Measurements from ENCODE around the gene ZNF516. TPM values are rescaled to one million over a fixed set of nuclear protein-coding genes. Genes with fewer than 3 reads are reported as not detected.
A peak's percentile ranks its signal among the peaks of the same experiment; 100 is the strongest.

ZNF516 gene
- polyA plus RNA-seq, 3 donors: 5.0 to 41.9 (median 8.6) TPM

DNA sequence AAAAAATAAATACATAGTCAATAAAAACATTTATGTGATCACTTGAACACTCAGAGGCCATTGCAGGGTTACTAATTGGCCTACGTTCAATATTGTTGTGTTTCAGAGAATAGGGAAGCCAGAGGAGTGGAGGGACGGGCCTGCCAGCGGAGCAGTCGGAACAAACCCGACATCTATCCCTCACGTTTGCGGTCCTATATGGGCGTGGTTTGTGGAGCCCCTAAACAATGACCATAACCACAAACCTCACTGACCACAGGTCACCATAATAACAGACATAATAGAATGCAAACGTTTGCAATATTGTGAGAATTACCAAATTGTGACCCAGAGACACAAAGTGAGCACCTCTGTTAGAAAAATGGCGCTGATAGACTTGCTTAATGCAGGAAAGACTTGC lies 19.5 kb upstream of the ZNF516 start:
- H3K4me1 ChIP-seq (ENCODE audit: control insufficient read depth in 1 of 2, insufficient read depth in 2 of 2, low read length in 2 of 2): peaks cover 15 to 23% of the 10 kb centered on the region in 2 donors
- H4K20me1 ChIP-seq (ENCODE audit: insufficient read depth, low read length): no peaks in the 10 kb centered on the region
- no peak overlapping the region for H2AFZ ChIP-seq (ENCODE audit: insufficient read depth, low read depth, low read length, poor library complexity, severe bottlenecking)
- H3K4me1 Mint-ChIP-seq: peaks cover 23% of the 10 kb centered on the region
- H3K27me3 Mint-ChIP-seq (ENCODE audit: low read depth in 3 of 3): peaks cover 0 to 4% (median 0%) of the 10 kb centered on the region in 3 donors
- peak overlapping the region in 1 of 3 experiments; percentile 33 for H3K4me3 ChIP-seq (replicated peaks in 1 of 3; ENCODE audit: low read depth in 2 of 3, low read length in 3 of 3)
- H3K27ac ChIP-seq (ENCODE audit: low read depth in 1 of 2, low read length in 2 of 2): no peak overlapping the region
- no peaks in the 10 kb centered on the region for H3K79me2 ChIP-seq (ENCODE audit: insufficient read depth, low read length)
- TF ChIP-seq, protein P1, sequence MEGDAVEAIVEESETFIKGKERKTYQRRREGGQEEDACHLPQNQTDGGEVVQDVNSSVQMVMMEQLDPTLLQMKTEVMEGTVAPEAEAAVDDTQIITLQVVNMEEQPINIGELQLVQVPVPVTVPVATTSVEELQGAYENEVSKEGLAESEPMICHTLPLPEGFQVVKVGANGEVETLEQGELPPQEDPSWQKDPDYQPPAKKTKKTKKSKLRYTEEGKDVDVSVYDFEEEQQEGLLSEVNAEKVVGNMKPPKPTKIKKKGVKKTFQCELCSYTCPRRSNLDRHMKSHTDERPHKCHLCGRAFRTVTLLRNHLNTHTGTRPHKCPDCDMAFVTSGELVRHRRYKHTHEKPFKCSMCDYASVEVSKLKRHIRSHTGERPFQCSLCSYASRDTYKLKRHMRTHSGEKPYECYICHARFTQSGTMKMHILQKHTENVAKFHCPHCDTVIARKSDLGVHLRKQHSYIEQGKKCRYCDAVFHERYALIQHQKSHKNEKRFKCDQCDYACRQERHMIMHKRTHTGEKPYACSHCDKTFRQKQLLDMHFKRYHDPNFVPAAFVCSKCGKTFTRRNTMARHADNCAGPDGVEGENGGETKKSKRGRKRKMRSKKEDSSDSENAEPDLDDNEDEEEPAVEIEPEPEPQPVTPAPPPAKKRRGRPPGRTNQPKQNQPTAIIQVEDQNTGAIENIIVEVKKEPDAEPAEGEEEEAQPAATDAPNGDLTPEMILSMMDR (IDR thresholded peaks at IDR 0.05): no peak
- intact Hi-C loops (cut with micrococcal nuclease): no loop called here
- H3K9me3 ChIP-seq (replicated peaks in 1 of 2; ENCODE audit: control insufficient read depth in 1 of 2, insufficient read depth in 1 of 2, low read length in 2 of 2): no peaks in the 10 kb centered on the region
- no peak for DNase-seq
- no peak overlapping the region for H3K9ac ChIP-seq (ENCODE audit: insufficient read depth, low read length, poor library complexity, severe bottlenecking)
- no peaks in the 10 kb centered on the region for H3K27me3 ChIP-seq (ENCODE audit: control insufficient read depth in 2 of 2, insufficient read depth in 2 of 2, low read length in 2 of 2)
- no peaks in the 10 kb centered on the region for H3K36me3 ChIP-seq (replicated peaks in 1 of 2; ENCODE audit: control insufficient read depth in 1 of 2, insufficient read depth in 2 of 2, low read length in 2 of 2)
- WGBS (ENCODE audit: insufficient coverage): no CpG with 5 or more reads among the region's 10 CpGs
- H3K36me3 Mint-ChIP-seq: no peaks in the 10 kb centered on the region
- peak overlapping the region; percentile 34 to 55 for H3K4me3 Mint-ChIP-seq
- peaks cover 0 to 3% (median 0%) of the 10 kb centered on the region in 7 donors for H3K9me3 Mint-ChIP-seq
- H3K4me2 ChIP-seq (replicated peaks; ENCODE audit: extremely low read depth, low read length, poor library complexity, severe bottlenecking): peak overlapping the region; percentile 35
- H3K27ac Mint-ChIP-seq: peak overlapping the region in 2 of 7 donors; percentile 78 to 80

DNA sequence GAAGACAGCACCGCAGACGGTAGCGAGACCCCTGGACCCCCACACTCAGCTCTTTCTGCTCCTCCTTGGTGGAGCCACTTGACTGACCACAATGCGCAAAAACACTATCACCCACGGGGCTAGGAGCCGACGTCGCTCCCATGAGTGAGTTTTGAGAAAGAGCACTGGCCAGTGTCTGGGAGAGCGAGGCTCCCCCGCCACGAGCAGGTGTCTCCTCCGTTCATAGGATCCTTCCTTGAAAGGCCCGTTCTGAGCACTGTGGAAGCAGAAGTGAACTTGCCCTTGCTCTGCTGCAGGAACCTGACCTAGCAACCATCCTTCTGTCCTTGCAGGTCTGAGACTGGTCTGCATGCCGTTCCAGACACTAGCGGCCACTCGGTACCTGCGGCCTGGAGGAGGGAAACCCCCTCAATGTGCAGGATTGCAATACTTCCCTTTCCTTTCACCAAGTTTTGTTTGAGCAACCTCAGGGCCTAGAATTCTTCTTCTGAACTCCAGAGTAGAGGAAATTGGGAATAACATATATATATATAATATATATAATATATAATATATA lies 12.9 kb upstream of the ZNF516 start:
- 50% methylated on average over 10 of the region's 17 CpGs for WGBS (ENCODE audit: insufficient coverage)
- Mint-ChIP-seq H3K27me3 (ENCODE audit: low read depth in 3 of 3) (peaks cover 0 to 4% (median 0%) of the 10 kb centered on the region in 3 donors), H3K4me3 (peak overlapping the region in 1 of 2 donors; percentile 16), H3K27ac (peak overlapping the region in 3 of 7 donors; percentile 8 to 65 (median 63)), H3K9me3 (peaks cover 0 to 4% (median 0%) of the 10 kb centered on the region in 7 donors), H3K36me3 (no peaks in the 10 kb centered on the region), H3K4me1 (peaks cover 50% of the 10 kb centered on the region)
- H3K27me3 ChIP-seq (ENCODE audit: control insufficient read depth in 2 of 2, insufficient read depth in 2 of 2, low read length in 2 of 2): no peaks in the 10 kb centered on the region
- peaks cover 4% of the 10 kb centered on the region for H3K79me2 ChIP-seq (ENCODE audit: insufficient read depth, low read length)
- H2AFZ ChIP-seq (ENCODE audit: insufficient read depth, low read depth, low read length, poor library complexity, severe bottlenecking): no peak overlapping the region
- H3K36me3 ChIP-seq (replicated peaks in 1 of 2; ENCODE audit: control insufficient read depth in 1 of 2, insufficient read depth in 2 of 2, low read length in 2 of 2): no peaks in the 10 kb centered on the region
- H3K27ac ChIP-seq (ENCODE audit: low read depth in 1 of 2, low read length in 2 of 2): no peak overlapping the region
- no peaks in the 10 kb centered on the region for H3K9me3 ChIP-seq (replicated peaks in 1 of 2; ENCODE audit: control insufficient read depth in 1 of 2, insufficient read depth in 1 of 2, low read length in 2 of 2)
- intact Hi-C loops (cut with micrococcal nuclease): loop anchor here in 1 of 2 donors (5.0 kb wide), 1 partner anchor 39 kb away; no protein-coding TSS in a partner anchor
- H3K4me3 ChIP-seq (replicated peaks in 1 of 3; ENCODE audit: low read depth in 2 of 3, low read length in 3 of 3): no peak overlapping the region
- TF ChIP-seq, protein P1 (IDR thresholded peaks at IDR 0.05): no peak
- no peaks in the 10 kb centered on the region for H4K20me1 ChIP-seq (ENCODE audit: insufficient read depth, low read length)
- DNase-seq: peak; percentile 46 to 75 (median 65)
- H3K9ac ChIP-seq (ENCODE audit: insufficient read depth, low read length, poor library complexity, severe bottlenecking): no peak overlapping the region
- H3K4me2 ChIP-seq (replicated peaks; ENCODE audit: extremely low read depth, low read length, poor library complexity, severe bottlenecking): peak overlapping the region; percentile 42
- H3K4me1 ChIP-seq (ENCODE audit: control insufficient read depth in 1 of 2, insufficient read depth in 2 of 2, low read length in 2 of 2): peaks cover 50 to 53% of the 10 kb centered on the region in 2 donors
